Bronchial epithelial cell (primary cell): ENCODE measurements around the gene ELF1. TPM values are rescaled to one million over a fixed set of nuclear protein-coding genes. Genes with fewer than 3 reads are reported as not detected.
A peak's percentile ranks its signal among the peaks of the same experiment; 100 is the strongest.
"Not testable (repeated sequence)": the region's sequence is repeated elsewhere in the genome, so short reads cannot be mapped to it uniquely, and the experiment has no call there.

Source experiments
- DNase-seq: peaks from one replicate; pipeline ENCODE4 v3.0.0-alpha.2; 2010; ENCODE audit warnings: low read depth
- FAIRE-seq: peaks from 2 replicates; lab custom pipeline; 2011; peaks lifted over from hg19 to GRCh38; lab: Jason Lieb, UNC
- H3K27me3 ChIP-seq: 2 replicates; pipeline ENCODE4 v1.5.1; 2011; ENCODE audit warnings: low read length; ENCODE audit not compliant: control insufficient read depth, insufficient read depth
- H3K36me3 ChIP-seq: 2 replicates; pipeline ENCODE4 v1.5.1; 2011; ENCODE audit warnings: low read length; ENCODE audit not compliant: control insufficient read depth, insufficient read depth
- H3K4me3 ChIP-seq: 2 replicates; pipeline ENCODE4 v1.5.1; 2011; ENCODE audit warnings: mild to moderate bottlenecking, low read depth, low read length, control low read depth
- total RNA-seq: library from RNA; depleted of rRNA; stranded (reverse); fragments of >200 nt; gene quantifications from 2 replicates; pipeline ENCODE4 v1.2.1, GENCODE V29; 2014
- TF ChIP-seq, protein P1 (sequence below): IDR thresholded peaks from 2 replicates; pipeline ENCODE4 v1.5.1; 2011; ENCODE audit warnings: mild to moderate bottlenecking, moderate library complexity, low read length, control low read depth, inconsistent platforms; ENCODE audit not compliant: insufficient read depth, severe bottlenecking

The ELF1 gene
- total RNA-seq, 1 donor from 2014 or later, result 57.7 TPM

- H3K27me3 ChIP-seq, result no peaks in the 10 kb centered on the region
- H3K36me3 ChIP-seq, result no peaks in the 10 kb centered on the region
- H3K4me3 ChIP-seq, result peak overlapping the region; percentile 52
- TF ChIP-seq, protein P1, sequence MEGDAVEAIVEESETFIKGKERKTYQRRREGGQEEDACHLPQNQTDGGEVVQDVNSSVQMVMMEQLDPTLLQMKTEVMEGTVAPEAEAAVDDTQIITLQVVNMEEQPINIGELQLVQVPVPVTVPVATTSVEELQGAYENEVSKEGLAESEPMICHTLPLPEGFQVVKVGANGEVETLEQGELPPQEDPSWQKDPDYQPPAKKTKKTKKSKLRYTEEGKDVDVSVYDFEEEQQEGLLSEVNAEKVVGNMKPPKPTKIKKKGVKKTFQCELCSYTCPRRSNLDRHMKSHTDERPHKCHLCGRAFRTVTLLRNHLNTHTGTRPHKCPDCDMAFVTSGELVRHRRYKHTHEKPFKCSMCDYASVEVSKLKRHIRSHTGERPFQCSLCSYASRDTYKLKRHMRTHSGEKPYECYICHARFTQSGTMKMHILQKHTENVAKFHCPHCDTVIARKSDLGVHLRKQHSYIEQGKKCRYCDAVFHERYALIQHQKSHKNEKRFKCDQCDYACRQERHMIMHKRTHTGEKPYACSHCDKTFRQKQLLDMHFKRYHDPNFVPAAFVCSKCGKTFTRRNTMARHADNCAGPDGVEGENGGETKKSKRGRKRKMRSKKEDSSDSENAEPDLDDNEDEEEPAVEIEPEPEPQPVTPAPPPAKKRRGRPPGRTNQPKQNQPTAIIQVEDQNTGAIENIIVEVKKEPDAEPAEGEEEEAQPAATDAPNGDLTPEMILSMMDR, result no peak
- no peak for DNase-seq
- FAIRE-seq, result no peak
These were observed 98.3 kb downstream of the ELF1 start for GRCh38 chr13:40920826-40921225.

GRCh38 chr13:40919901-40920300, 99.2 kb downstream of the ELF1 start:
- H3K36me3 ChIP-seq, H3K27me3 ChIP-seq, DNase-seq, H3K4me3 ChIP-seq, FAIRE-seq: not testable (repeated sequence)

DNA sequence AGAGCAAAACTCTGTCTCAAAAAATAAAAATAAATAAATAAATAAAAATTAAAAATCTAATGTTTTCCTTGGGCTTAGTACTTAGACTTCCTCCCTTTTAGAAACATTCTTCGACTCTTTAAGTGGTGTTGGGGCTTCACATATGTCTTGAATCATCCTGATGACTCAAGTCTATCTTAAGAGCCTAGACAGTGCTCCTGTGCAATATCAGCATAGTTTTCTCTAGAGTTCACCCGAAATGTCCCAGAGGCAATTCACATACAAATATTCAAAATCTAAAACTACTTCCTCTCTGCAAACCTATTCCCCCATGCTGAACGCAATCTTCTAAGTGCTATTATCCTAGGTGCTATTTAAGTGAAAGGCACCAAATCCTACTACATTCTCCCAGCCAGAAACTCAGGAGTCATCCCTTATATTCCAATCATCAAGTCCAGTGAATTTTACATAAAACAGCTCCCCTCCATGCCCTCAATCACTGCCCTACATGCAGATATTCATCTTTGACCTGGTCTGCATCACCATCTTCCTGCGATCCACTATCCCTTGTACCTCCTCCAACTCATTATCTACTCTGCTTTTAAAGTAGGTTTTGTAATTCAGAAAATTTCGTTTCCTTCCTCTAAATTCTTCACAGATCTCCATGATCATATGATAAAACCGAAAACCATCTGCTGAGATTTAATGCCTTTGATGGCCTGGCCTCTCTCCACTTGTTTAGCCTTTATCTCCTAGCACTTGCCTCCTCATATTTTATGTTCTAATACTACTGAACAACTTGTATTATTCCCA, 102.7 kb downstream of the ELF1 start:
- peak; percentile 28 for DNase-seq
- no peaks in the 10 kb centered on the region for H3K36me3 ChIP-seq
- TF ChIP-seq, protein P1, result no peak
- no peak for FAIRE-seq
- no peak overlapping the region for H3K4me3 ChIP-seq
- H3K27me3 ChIP-seq, result no peaks in the 10 kb centered on the region

GRCh38 chr13:40914863-40915262, 104.3 kb downstream of the ELF1 start:
- not testable (repeated sequence) for H3K36me3 ChIP-seq, FAIRE-seq, DNase-seq, H3K4me3 ChIP-seq, H3K27me3 ChIP-seq

GRCh38 chr13:40911341-40911740, 107.8 kb downstream of the ELF1 start:
- Histone ChIP-seq H3K36me3 (no peaks in the 10 kb centered on the region), H3K27me3 (no peaks in the 10 kb centered on the region), H3K4me3 (no peak overlapping the region)
- no peak for FAIRE-seq
- DNase-seq, result no peak
- TF ChIP-seq, protein P1, result no peak

- DNase-seq (peak; percentile 44), FAIRE-seq (no peak)
- TF ChIP-seq, protein P1, result no peak
- Histone ChIP-seq H3K4me3 (no peak overlapping the region), H3K27me3 (no peaks in the 10 kb centered on the region), H3K36me3 (no peaks in the 10 kb centered on the region)
These were observed 108.6 kb downstream of the ELF1 start for GRCh38 chr13:40910324-40911050.

GRCh38 chr13:40909541-40910200, 109.4 kb downstream of the ELF1 start:
- not testable (repeated sequence) for H3K27me3 ChIP-seq, H3K4me3 ChIP-seq, H3K36me3 ChIP-seq, FAIRE-seq, DNase-seq
